ENCODE measurements around the gene NAA60.
A peak's percentile ranks its signal among the peaks of the same experiment; 100 is the strongest.

The NAA60 gene

DNA sequence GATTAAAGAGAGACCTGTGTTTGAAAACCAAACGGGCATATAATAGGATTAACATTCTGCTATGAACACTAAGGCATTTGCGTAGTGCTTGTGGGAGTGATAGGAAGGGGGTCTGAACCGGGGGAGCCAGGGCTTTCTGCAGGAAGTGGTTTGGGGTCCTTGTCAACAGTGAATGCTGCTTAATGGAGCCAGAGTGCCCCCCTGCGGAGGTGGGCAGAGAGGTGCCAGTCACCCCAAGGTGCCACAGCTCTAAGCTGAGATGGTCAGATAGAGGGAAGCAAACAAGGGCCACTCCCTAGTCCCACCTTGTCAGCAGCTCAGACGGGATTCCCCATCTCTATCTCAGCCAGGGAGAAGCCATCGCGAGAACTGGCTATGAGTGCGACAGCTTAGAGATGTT lies 17.7 kb downstream of the NAA60 start:
- H3K36me3 ChIP-seq (ENCODE audit: insufficient read depth, low read length), result peaks cover 8% of the 10 kb centered on the region
- H3K4me2 ChIP-seq (ENCODE audit: low read length), result no peak overlapping the region
- H3K9me3 ChIP-seq (ENCODE audit: low read length), result no peaks in the 10 kb centered on the region
- peaks cover 37% of the 10 kb centered on the region for H3K4me1 ChIP-seq (ENCODE audit: insufficient read depth, low read length, severe bottlenecking)
- peaks cover 64% of the 10 kb centered on the region for H3K79me2 ChIP-seq (ENCODE audit: insufficient read depth, low read length)
- no peak overlapping the region for H3K9ac ChIP-seq (ENCODE audit: low read length)
- no peak overlapping the region for H2AFZ ChIP-seq (ENCODE audit: low read length)
- no peaks in the 10 kb centered on the region for H3K27me3 ChIP-seq (ENCODE audit: insufficient read depth, low read length)
- no peaks in the 10 kb centered on the region for H3K9me2 ChIP-seq (ENCODE audit: low read depth, low read length)
- no peak overlapping the region for H3K4me3 ChIP-seq (ENCODE audit: low read depth, low read length, poor library complexity, severe bottlenecking)
- H3K27ac ChIP-seq (ENCODE audit: low read depth, low read length, poor library complexity, severe bottlenecking), result no peak overlapping the region
- no peaks in the 10 kb centered on the region for H4K20me1 ChIP-seq (ENCODE audit: insufficient read depth, low read length)
- H3F3A ChIP-seq (ENCODE audit: insufficient read depth, low read length), result no peaks in the 10 kb centered on the region
- TF ChIP-seq, protein P1, sequence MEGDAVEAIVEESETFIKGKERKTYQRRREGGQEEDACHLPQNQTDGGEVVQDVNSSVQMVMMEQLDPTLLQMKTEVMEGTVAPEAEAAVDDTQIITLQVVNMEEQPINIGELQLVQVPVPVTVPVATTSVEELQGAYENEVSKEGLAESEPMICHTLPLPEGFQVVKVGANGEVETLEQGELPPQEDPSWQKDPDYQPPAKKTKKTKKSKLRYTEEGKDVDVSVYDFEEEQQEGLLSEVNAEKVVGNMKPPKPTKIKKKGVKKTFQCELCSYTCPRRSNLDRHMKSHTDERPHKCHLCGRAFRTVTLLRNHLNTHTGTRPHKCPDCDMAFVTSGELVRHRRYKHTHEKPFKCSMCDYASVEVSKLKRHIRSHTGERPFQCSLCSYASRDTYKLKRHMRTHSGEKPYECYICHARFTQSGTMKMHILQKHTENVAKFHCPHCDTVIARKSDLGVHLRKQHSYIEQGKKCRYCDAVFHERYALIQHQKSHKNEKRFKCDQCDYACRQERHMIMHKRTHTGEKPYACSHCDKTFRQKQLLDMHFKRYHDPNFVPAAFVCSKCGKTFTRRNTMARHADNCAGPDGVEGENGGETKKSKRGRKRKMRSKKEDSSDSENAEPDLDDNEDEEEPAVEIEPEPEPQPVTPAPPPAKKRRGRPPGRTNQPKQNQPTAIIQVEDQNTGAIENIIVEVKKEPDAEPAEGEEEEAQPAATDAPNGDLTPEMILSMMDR (IDR thresholded peaks at IDR 0.05; ENCODE audit: low read length), result peak; percentile 74
- no peak for TF ChIP-seq EZH2 (IDR thresholded peaks at IDR 0.05; ENCODE audit: borderline replicate concordance, low read length)

DNA sequence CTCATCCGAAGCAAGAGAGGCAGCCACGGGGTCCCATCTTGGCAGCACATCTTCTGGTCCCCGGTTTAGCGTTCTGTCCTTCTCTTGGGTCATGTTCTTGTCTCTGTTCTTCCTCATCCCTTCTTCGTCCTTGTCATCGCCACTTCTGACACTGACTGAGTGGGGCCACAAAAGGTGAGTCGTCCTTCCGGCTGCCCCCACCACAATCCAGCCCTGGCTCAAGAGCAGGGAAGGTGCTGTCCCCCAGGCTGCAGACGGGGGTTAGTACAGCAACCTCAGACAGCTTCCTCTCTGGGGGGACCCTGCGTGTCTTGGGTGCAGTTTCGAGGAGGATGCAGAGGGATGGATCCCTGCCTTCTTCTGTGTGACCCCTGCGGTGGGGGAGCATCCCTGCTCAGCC lies 21.8 kb downstream of the NAA60 start:
- H3K4me3 ChIP-seq (ENCODE audit: low read depth, low read length, poor library complexity, severe bottlenecking), result no peak overlapping the region
- H3K27me3 ChIP-seq (ENCODE audit: insufficient read depth, low read length), result no peaks in the 10 kb centered on the region
- H2AFZ ChIP-seq (ENCODE audit: low read length), result no peak overlapping the region
- peaks cover 52% of the 10 kb centered on the region for H3K79me2 ChIP-seq (ENCODE audit: insufficient read depth, low read length)
- no peaks in the 10 kb centered on the region for H3K9me2 ChIP-seq (ENCODE audit: low read depth, low read length)
- TF ChIP-seq, protein P1 (IDR thresholded peaks at IDR 0.05; ENCODE audit: low read length), result no peak
- TF ChIP-seq EZH2 (IDR thresholded peaks at IDR 0.05; ENCODE audit: borderline replicate concordance, low read length), result no peak
- H3K4me2 ChIP-seq (ENCODE audit: low read length), result no peak overlapping the region
- no peaks in the 10 kb centered on the region for H3F3A ChIP-seq (ENCODE audit: insufficient read depth, low read length)
- H3K9ac ChIP-seq (ENCODE audit: low read length), result no peak overlapping the region
- H3K4me1 ChIP-seq (ENCODE audit: insufficient read depth, low read length, severe bottlenecking), result peaks cover 9% of the 10 kb centered on the region
- H3K27ac ChIP-seq (ENCODE audit: low read depth, low read length, poor library complexity, severe bottlenecking), result no peak overlapping the region
- peaks cover 19% of the 10 kb centered on the region for H3K36me3 ChIP-seq (ENCODE audit: insufficient read depth, low read length)
- no peaks in the 10 kb centered on the region for H3K9me3 ChIP-seq (ENCODE audit: low read length)
- no peaks in the 10 kb centered on the region for H4K20me1 ChIP-seq (ENCODE audit: insufficient read depth, low read length)

DNA sequence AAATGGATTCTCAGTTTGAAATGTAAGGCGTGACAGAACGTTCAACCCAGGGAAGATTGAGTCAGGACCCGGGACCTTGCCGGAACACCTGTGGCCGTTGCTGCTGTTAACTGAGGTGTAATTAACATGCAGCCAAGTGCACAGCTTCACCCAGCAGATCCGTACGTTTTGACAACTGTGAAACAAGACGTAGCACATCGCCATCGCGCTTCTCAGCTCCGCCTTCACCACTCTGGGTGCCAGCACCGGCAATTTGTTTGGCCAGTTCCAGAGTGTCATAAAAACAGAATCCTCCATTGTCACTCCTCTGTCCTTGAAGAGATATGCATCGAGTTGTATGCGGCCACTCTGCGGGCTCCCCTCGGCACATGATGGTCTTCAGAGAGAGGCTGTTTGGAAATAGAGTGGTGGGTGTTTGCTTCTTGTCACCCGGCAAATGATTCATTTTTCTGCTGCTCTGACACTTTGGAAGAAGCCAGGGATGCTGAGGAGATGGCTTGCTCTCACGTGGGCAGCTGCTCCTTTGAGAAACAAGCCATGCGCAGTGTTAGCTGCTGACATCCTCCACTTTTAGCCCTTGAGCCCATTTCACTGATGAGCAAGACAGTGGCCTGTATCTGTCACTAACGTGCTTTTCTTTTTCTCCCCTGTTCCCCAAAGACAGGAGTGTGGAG lies 22.6 kb downstream of the NAA60 start:
- peaks cover 4% of the 10 kb centered on the region for H3K4me1 ChIP-seq (ENCODE audit: insufficient read depth, low read length, severe bottlenecking)
- no peak for TF ChIP-seq EZH2 (IDR thresholded peaks at IDR 0.05; ENCODE audit: borderline replicate concordance, low read length)
- TF ChIP-seq, protein P1 (IDR thresholded peaks at IDR 0.05; ENCODE audit: low read length), result no peak
- H3K27me3 ChIP-seq (ENCODE audit: insufficient read depth, low read length), result no peaks in the 10 kb centered on the region
- H3F3A ChIP-seq (ENCODE audit: insufficient read depth, low read length), result no peaks in the 10 kb centered on the region
- no peaks in the 10 kb centered on the region for H4K20me1 ChIP-seq (ENCODE audit: insufficient read depth, low read length)
- no peaks in the 10 kb centered on the region for H3K9me3 ChIP-seq (ENCODE audit: low read length)
- H3K79me2 ChIP-seq (ENCODE audit: insufficient read depth, low read length), result peaks cover 53% of the 10 kb centered on the region
- H3K4me3 ChIP-seq (ENCODE audit: low read depth, low read length, poor library complexity, severe bottlenecking), result no peak overlapping the region
- no peaks in the 10 kb centered on the region for H3K9me2 ChIP-seq (ENCODE audit: low read depth, low read length)
- H3K36me3 ChIP-seq (ENCODE audit: insufficient read depth, low read length), result peaks cover 19% of the 10 kb centered on the region
- H3K9ac ChIP-seq (ENCODE audit: low read length), result no peak overlapping the region
- H3K27ac ChIP-seq (ENCODE audit: low read depth, low read length, poor library complexity, severe bottlenecking), result no peak overlapping the region
- H3K4me2 ChIP-seq (ENCODE audit: low read length), result no peak overlapping the region
- no peak overlapping the region for H2AFZ ChIP-seq (ENCODE audit: low read length)

Measured in OCI-LY1 (cell line).